WTC11 (cell line): ENCODE measurements around the gene LYRM2. TPM values are rescaled to one million over a fixed set of nuclear protein-coding genes. Genes with fewer than 3 reads are reported as not detected.

Experiments used
- ATAC-seq: fragments of 200-7000 bp; cut with Tn5 transposase; 2 replicates; pipeline ENCODE4 v1.10.0; 2021; ENCODE audit warnings: mild to moderate bottlenecking, moderate library complexity
- Bru-seq: library from RNA; stranded (reverse); fragments of 400-500 nt; gene quantifications from one replicate; lab custom pipeline; 2021; lab: Mats Ljungman, UMichigan
- CTCF ChIA-PET: fragments of 300-600 bp; sonication (Branson Sonifier 250); formaldehyde crosslinking; loops from one replicate; lab custom pipeline; 2021; ENCODE audit warnings: antibody characterized with exemption; lab: Charles Lee
- POLR2A ChIA-PET: fragments of 350-600 bp; sonication (Branson Sonifier 250); formaldehyde crosslinking; loops from one replicate; lab custom pipeline; 2021; ENCODE audit warnings: antibody characterized with exemption; lab: Charles Lee
- DNase-seq: peaks from one replicate; pipeline ENCODE4 v3.0.0; 2021; ENCODE audit warnings: low spot score
- H3K27ac Mint-ChIP-seq: 2 replicates; pipeline ENCODE4 v1.8.0; 2021; ENCODE audit warnings: mixed read lengths
- H3K27me3 Mint-ChIP-seq: 2 replicates; pipeline ENCODE4 v1.8.0; 2021; ENCODE audit warnings: low read depth, mild to moderate bottlenecking, moderate library complexity, mixed read lengths
- H3K36me3 Mint-ChIP-seq: 2 replicates; pipeline ENCODE4 v1.8.0; 2021; ENCODE audit warnings: mixed read lengths
- H3K4me1 Mint-ChIP-seq: 2 replicates; pipeline ENCODE4 v1.8.0; 2022; ENCODE audit warnings: mixed read lengths
- H3K4me3 Mint-ChIP-seq: 2 replicates; pipeline ENCODE4 v1.8.0; 2021; ENCODE audit warnings: mild to moderate bottlenecking, moderate library complexity, mixed read lengths
- H3K9me3 Mint-ChIP-seq: 2 replicates; pipeline ENCODE4 v1.8.0; 2021; ENCODE audit warnings: mixed read lengths
- ATF1 ChIP-seq: sonication (generic); formaldehyde crosslinking; IDR thresholded peaks from 2 replicates; pipeline ENCODE4 v1.8.1; 2023; ENCODE audit warnings: mild to moderate bottlenecking, moderate library complexity, missing genetic modification reagents
- CBFB ChIP-seq: sonication (generic); formaldehyde crosslinking; IDR thresholded peaks from 2 replicates; pipeline ENCODE4 v1.8.1; 2022; ENCODE audit warnings: mild to moderate bottlenecking, low read depth, missing genetic modification reagents
- E2F1 ChIP-seq: sonication (generic); formaldehyde crosslinking; IDR thresholded peaks from 2 replicates; pipeline ENCODE4 v1.8.0; 2022; ENCODE audit warnings: mild to moderate bottlenecking, missing genetic modification reagents
- ETV6 ChIP-seq: sonication (generic); formaldehyde crosslinking; IDR thresholded peaks from 2 replicates; pipeline ENCODE4 v1.8.1; 2022; ENCODE audit warnings: mild to moderate bottlenecking, missing genetic modification reagents
- FOXK1 ChIP-seq: sonication (generic); formaldehyde crosslinking; IDR thresholded peaks from 2 replicates; pipeline ENCODE4 v1.8.0; 2022; ENCODE audit warnings: mild to moderate bottlenecking, moderate library complexity, missing genetic modification reagents
- FOXP1 ChIP-seq: sonication (generic); formaldehyde crosslinking; IDR thresholded peaks from 2 replicates; pipeline ENCODE4 v1.8.0; 2022; ENCODE audit warnings: missing genetic modification reagents, mild to moderate bottlenecking, moderate library complexity, borderline replicate concordance
- FOXP4 ChIP-seq: sonication (generic); formaldehyde crosslinking; IDR thresholded peaks from 2 replicates; pipeline ENCODE4 v1.8.0; 2022; ENCODE audit warnings: mild to moderate bottlenecking, missing genetic modification reagents
- JAZF1 ChIP-seq: fragments of 250-450 bp; sonication (Bioruptor Pico); IDR thresholded peaks from 2 replicates; pipeline ENCODE4 v1.9.0; 2021; ENCODE audit warnings: moderate library complexity, mild to moderate bottlenecking, inconsistent platforms
- JUN ChIP-seq: sonication (generic); formaldehyde crosslinking; IDR thresholded peaks from 2 replicates; pipeline ENCODE4 v1.8.0; 2023; ENCODE audit warnings: mild to moderate bottlenecking, missing genetic modification reagents
- KAT7 ChIP-seq: sonication (generic); formaldehyde crosslinking; IDR thresholded peaks from 2 replicates; pipeline ENCODE4 v1.8.1; 2023; ENCODE audit warnings: missing genetic modification reagents, mild to moderate bottlenecking, borderline replicate concordance
- MAX ChIP-seq: sonication (generic); formaldehyde crosslinking; IDR thresholded peaks from 2 replicates; pipeline ENCODE4 v1.8.0; 2022; ENCODE audit warnings: mild to moderate bottlenecking, missing genetic modification reagents
- NFYB ChIP-seq: sonication (generic); formaldehyde crosslinking; conservative IDR thresholded peaks from 2 replicates; pipeline ENCODE4 v1.8.0; 2022; ENCODE audit warnings: low read depth, missing genetic modification reagents
- NR2C2 ChIP-seq: sonication (generic); formaldehyde crosslinking; IDR thresholded peaks from 2 replicates; pipeline ENCODE4 v1.8.0; 2022; ENCODE audit warnings: mild to moderate bottlenecking, missing genetic modification reagents
- RORB ChIP-seq: fragments of 250-450 bp; sonication (Bioruptor Pico); IDR thresholded peaks from 2 replicates; pipeline ENCODE4 v1.9.0; 2021; ENCODE audit warnings: mild to moderate bottlenecking
- SOX15 ChIP-seq: fragments of 250-450 bp; sonication (Bioruptor Pico); IDR thresholded peaks from 2 replicates; pipeline ENCODE4 v1.9.0; 2021; ENCODE audit warnings: mild to moderate bottlenecking
- SP1 ChIP-seq: sonication (generic); formaldehyde crosslinking; conservative IDR thresholded peaks from 2 replicates; pipeline ENCODE4 v1.8.1; 2022; ENCODE audit warnings: missing genetic modification reagents
- TEAD4 ChIP-seq: sonication (generic); formaldehyde crosslinking; IDR thresholded peaks from 2 replicates; pipeline ENCODE4 v1.8.0; 2022; ENCODE audit warnings: mild to moderate bottlenecking, missing genetic modification reagents
- USF1 ChIP-seq: sonication (generic); formaldehyde crosslinking; IDR thresholded peaks from 2 replicates; pipeline ENCODE4 v1.8.0; 2022; ENCODE audit warnings: mild to moderate bottlenecking, missing genetic modification reagents
- ZBTB21 ChIP-seq: sonication (generic); formaldehyde crosslinking; IDR thresholded peaks from 2 replicates; pipeline ENCODE4 v1.8.1; 2023; ENCODE audit warnings: mild to moderate bottlenecking, missing genetic modification reagents, borderline replicate concordance
- ZNF121 ChIP-seq: sonication (generic); formaldehyde crosslinking; IDR thresholded peaks from 2 replicates; pipeline ENCODE4 v1.8.0; 2023; ENCODE audit warnings: missing genetic modification reagents
- ZNF425 ChIP-seq: fragments of 250-450 bp; sonication (Bioruptor Pico); conservative IDR thresholded peaks from 2 replicates; pipeline ENCODE4 v1.9.0; 2021; ENCODE audit warnings: mild to moderate bottlenecking
- long read RNA-seq, 3 experiments: library from RNA in 1 of 3; library from capped mRNA in 1 of 3; library from polyadenylated mRNA in 1 of 3; unstranded in 2 of 3; stranded (forward) in 1 of 3; transcript quantifications; one replicate each; pipeline ENCODE4 v2.0.0, GENCODE V29; 2021
- total RNA-seq: library from RNA; stranded (reverse); gene quantifications from 3 replicates; pipeline ENCODE4 v1.2.3, GENCODE V29; 2021

Gene LYRM2
- 21.3 to 22.2 TPM (median 21.8 TPM) in 3 replicates for total RNA-seq
- Bru-seq, nascent RNA = percentile 57 among the genes with signal in this experiment
- long read RNA-seq, experiment 1, full-length matches to known transcripts = 121 of 127 reads
- long read RNA-seq, experiment 1, partial matches to known transcripts = 1 of 127 reads
- long read RNA-seq, experiment 1, other reads (novel, unspliced or antisense) = 5 of 127 reads
- long read RNA-seq, experiment 2, full-length matches to known transcripts = 13 of 20 reads
- long read RNA-seq, experiment 2, partial matches to known transcripts = 0 of 20 reads
- long read RNA-seq, experiment 2, other reads (novel, unspliced or antisense) = 7 of 20 reads
- long read RNA-seq, experiment 3, full-length matches to known transcripts = 54 of 58 reads
- long read RNA-seq, experiment 3, partial matches to known transcripts = 0 of 58 reads
- long read RNA-seq, experiment 3, other reads (novel, unspliced or antisense) = 4 of 58 reads

GRCh38 chr6:89638320-89639195, at the start of gene LYRM2:
LYRM2 (minus strand) TSS chr6:89638747; CDS start chr6:89638716, 31 bp downstream.
- Mint-ChIP-seq H3K4me3 (peak within 1 kb of the TSS; percentile 94), H3K27me3 (no peaks in the 10 kb centered on the region), H3K9me3 (no peaks in the 10 kb centered on the region), H3K36me3 (peaks cover 41% of the 10 kb centered on the region), H3K27ac (peak within 1 kb of the TSS; percentile 98), H3K4me1 (peaks cover 14% of the 10 kb centered on the region)
- DNase-seq = peak; percentile 94
- TF ChIP-seq SOX15 (CRISPR knock-in tag) (no peak), E2F1 (CRISPR knock-in tag) (0 out of 2 replicates have a peak, but pooled peaks have one; percentile 33), FOXP1 (CRISPR knock-in tag) (peak; percentile 50; the same call in 1 of the 2 replicates), NFYB (CRISPR knock-in tag) (0 out of 2 replicates have a peak, but pooled peaks have one; percentile 21), TEAD4 (CRISPR knock-in tag) (no peak), SP1 (CRISPR knock-in tag) (peak; percentile 70), JAZF1 (no peak), CBFB (0 out of 2 replicates have a peak, but pooled peaks have one; percentile 34), FOXP4 (CRISPR knock-in tag) (no peak), ATF1 (CRISPR knock-in tag) (0 out of 2 replicates have a peak, but pooled peaks have one; percentile 67), ETV6 (CRISPR knock-in tag) (peak; percentile 93), JUN (no peak), USF1 (CRISPR knock-in tag) (no peak), ZNF425 (CRISPR knock-in tag) (no peak), NR2C2 (CRISPR knock-in tag) (no peak), ZBTB21 (CRISPR knock-in tag) (0 out of 2 replicates have a peak, but pooled peaks have one; percentile 23), RORB (CRISPR knock-in tag) (no peak), ZNF121 (CRISPR knock-in tag) (0 out of 2 replicates have a peak, but pooled peaks have one; percentile 68), MAX (CRISPR knock-in tag) (peak; percentile 61), KAT7 (no peak), FOXK1 (CRISPR knock-in tag) (peak; percentile 81)
- ChIA-PET CTCF (interaction anchor here (0.6 to 2.3 kb wide), 8 partner anchors 12 to 327 kb away, joined by 3 to 14 read pairs (median 6); no protein-coding TSS in a partner anchor), POLR2A (no interaction called here)
- peak; percentile 92 for ATAC-seq
